HG02840 (cell line): ENCODE measurements around the gene ALG13.
"Not testable (repeated sequence)": the region's sequence is repeated elsewhere in the genome, so short reads cannot be mapped to it uniquely, and the experiment has no call there.

ENCODE experiments used
- ATAC-seq: cut with Tn5 transposase; IDR thresholded peaks from one replicate; pipeline ENCODE4 v1.9.1; 2021; ENCODE audit warnings: mild to moderate bottlenecking, moderate library complexity, moderate number of reproducible peaks; ENCODE audit not compliant: unreplicated experiment, low FRiP score

Gene ALG13

DNA sequence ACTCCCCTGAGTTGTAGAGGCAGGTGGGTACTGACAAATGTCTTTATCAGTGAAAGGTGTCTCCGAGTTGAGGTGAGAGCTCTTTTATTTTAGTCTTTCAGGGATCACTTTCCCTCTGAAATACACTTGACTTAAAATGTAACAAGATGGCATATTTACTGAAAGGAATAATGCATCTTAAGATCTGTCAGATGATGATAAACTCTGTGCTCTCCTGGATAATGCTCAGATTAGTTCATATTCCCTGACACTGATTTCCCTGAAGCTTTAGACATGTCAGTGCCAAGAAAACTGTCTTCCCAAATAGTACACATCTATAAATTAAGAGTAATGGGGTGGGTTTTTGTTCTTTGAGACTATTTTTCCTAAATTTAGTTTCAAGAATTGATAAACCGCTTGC, 75.5 kb downstream of the ALG13 start:
- ATAC-seq: no peak

DNA sequence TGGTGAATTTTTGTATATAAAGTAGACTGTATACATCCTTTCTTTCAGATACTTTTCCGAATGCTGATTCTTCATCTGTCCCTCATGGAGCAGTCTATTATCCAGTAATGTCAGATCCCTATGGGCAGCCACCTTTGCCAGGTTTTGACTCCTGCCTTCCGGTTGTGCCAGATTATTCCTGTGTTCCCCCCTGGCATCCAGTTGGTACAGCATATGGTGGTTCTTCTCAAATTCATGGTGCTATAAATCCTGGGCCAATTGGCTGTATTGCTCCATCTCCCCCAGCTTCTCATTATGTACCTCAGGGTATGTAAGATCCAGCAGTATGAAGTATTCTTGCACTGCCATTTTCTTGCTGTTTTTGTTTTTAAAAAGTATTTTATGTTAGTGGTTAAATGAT, 78.7 kb downstream of the ALG13 start:
- ATAC-seq: no peak

DNA sequence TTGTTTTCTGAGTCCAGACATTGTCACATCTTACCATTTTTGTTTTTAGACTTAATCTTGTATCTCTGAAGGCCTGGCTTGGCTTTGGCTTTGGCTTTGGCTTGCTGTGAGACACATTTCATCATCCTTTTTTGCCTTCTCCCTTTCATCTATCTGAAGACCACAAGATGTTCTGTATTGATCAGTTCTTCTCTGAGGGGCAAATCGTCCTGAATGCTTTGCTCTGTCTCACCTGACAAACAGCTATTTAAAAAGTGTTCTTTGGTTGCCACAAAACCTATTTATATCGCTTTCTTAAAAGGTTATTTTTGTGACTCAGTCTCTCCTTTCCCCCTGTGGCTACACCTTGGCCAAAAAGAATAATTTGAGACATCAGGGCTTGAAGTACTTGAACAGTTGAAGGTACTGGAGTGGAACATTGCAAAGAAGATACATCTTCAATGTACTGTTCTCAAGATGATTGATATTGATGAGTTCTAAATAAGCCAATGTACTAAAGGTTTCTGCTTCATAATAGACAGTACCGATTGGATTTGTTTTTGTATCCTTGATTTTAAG, 80.7 kb downstream of the ALG13 start:
- no peak for ATAC-seq

DNA sequence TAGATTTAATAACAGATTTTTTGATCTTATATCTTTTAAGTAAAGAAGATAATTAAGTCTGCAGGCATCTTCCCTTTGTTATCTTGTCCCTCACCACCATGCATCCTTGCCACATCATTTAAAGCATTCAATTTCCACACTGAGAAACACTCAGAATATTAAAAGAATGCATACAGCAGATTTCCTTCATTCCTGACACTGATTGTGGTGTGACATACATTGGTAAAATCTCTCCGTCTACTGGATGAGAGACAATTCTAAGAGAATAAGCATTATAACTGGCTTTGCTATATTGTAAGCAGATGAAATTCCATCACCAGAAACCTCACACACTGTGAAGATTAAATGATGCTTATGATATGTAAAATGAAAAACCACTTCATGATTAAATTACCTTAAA, 97.6 kb downstream of the ALG13 start:
- ATAC-seq: no peak

DNA sequence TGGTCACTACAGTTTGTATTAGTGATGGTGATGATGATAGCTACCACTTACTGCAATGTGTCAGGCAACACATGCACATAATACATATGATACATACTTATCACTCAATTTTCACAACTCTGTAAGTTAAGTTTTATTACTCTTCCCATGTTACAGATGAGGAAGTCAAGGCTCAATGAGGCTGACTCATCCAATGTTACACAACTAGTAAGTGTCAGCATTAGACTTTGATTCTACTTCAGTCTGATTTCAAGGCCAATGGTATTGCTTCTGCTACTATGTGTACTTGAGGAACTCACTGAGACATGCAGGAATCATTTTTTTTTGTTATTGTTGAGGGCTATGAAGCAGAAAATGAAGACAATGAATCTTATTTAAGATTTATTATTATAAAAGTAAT, 98.6 kb downstream of the ALG13 start:
- no peak for ATAC-seq

- ATAC-seq: no peak
Measured at GRCh38 chrX:111784667-111785066, 103.7 kb downstream of the ALG13 start.

GRCh38 chrX:111790054-111790453, 109.1 kb downstream of the ALG13 start:
- not testable (repeated sequence) for ATAC-seq
